ENCODE results near the gene HOXA3. TPM values are rescaled to one million over a fixed set of nuclear protein-coding genes. Genes with fewer than 3 reads are reported as not detected.

The HOXA3 gene
- total RNA-seq, 1 experiment from 2014 or later, result not detected

DNA sequence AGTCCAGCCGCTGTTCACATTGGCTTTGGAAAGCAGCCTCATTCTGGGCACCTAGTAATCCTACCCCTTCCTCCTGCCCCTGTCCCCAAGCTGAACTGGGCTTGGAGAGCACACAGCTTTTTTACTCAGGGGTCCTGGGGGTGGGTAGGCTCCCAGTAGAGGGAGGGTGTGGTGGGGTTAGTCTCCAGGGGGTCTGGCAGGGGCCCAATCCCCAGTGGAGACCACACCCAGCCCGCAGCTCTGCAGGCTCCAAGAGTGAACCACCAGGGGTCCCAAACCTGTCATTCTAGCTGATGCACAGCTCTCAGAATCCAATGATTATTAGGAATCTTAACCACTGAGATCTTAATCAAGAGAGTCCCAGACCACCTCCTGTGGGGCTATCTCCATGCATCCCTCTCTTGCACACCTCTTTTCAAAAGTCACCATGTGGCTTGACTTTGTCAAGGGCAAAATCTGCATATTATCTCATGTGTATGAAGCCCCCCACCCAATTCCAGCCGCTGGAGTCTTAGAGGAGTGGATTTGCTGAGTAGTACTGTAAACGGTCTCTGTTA is 30.0 kb upstream of the HOXA3 start:
- H3K4me3 Mint-ChIP-seq, result no peak overlapping the region
- peaks cover 100% of the 10 kb centered on the region for H3K27me3 Mint-ChIP-seq (ENCODE audit: low read depth)
- TF ChIP-seq, protein P1, sequence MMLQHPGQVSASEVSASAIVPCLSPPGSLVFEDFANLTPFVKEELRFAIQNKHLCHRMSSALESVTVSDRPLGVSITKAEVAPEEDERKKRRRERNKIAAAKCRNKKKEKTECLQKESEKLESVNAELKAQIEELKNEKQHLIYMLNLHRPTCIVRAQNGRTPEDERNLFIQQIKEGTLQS (CRISPR knock-in tag; conservative IDR thresholded peaks at IDR 0.05), result no peak
- no peak for TF ChIP-seq JAZF1 (CRISPR knock-in tag; IDR thresholded peaks at IDR 0.05)
- TF ChIP-seq, protein P2, sequence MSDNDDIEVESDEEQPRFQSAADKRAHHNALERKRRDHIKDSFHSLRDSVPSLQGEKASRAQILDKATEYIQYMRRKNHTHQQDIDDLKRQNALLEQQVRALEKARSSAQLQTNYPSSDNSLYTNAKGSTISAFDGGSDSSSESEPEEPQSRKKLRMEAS (CRISPR knock-in tag; IDR thresholded peaks at IDR 0.05), result no peak
- TF ChIP-seq, protein P3, sequence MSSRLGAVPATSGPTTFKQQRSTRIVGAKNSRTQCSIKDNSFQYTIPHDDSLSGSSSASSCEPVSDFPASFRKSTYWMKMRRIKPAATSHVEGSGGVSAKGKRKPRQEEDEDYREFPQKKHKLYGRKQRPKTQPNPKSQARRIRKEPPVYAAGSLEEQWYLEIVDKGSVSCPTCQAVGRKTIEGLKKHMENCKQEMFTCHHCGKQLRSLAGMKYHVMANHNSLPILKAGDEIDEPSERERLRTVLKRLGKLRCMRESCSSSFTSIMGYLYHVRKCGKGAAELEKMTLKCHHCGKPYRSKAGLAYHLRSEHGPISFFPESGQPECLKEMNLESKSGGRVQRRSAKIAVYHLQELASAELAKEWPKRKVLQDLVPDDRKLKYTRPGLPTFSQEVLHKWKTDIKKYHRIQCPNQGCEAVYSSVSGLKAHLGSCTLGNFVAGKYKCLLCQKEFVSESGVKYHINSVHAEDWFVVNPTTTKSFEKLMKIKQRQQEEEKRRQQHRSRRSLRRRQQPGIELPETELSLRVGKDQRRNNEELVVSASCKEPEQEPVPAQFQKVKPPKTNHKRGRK (CRISPR knock-in tag; IDR thresholded peaks at IDR 0.05; ENCODE audit: borderline replicate concordance), result no peak
- TF ChIP-seq, protein P4, sequence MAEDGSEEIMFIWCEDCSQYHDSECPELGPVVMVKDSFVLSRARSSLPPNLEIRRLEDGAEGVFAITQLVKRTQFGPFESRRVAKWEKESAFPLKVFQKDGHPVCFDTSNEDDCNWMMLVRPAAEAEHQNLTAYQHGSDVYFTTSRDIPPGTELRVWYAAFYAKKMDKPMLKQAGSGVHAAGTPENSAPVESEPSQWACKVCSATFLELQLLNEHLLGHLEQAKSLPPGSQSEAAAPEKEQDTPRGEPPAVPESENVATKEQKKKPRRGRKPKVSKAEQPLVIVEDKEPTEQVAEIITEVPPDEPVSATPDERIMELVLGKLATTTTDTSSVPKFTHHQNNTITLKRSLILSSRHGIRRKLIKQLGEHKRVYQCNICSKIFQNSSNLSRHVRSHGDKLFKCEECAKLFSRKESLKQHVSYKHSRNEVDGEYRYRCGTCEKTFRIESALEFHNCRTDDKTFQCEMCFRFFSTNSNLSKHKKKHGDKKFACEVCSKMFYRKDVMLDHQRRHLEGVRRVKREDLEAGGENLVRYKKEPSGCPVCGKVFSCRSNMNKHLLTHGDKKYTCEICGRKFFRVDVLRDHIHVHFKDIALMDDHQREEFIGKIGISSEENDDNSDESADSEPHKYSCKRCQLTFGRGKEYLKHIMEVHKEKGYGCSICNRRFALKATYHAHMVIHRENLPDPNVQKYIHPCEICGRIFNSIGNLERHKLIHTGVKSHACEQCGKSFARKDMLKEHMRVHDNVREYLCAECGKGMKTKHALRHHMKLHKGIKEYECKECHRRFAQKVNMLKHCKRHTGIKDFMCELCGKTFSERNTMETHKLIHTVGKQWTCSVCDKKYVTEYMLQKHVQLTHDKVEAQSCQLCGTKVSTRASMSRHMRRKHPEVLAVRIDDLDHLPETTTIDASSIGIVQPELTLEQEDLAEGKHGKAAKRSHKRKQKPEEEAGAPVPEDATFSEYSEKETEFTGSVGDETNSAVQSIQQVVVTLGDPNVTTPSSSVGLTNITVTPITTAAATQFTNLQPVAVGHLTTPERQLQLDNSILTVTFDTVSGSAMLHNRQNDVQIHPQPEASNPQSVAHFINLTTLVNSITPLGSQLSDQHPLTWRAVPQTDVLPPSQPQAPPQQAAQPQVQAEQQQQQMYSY (CRISPR knock-in tag; IDR thresholded peaks at IDR 0.05), result no peak
- TF ChIP-seq NR3C1 (CRISPR knock-in tag; conservative IDR thresholded peaks at IDR 0.05; ENCODE audit: low read depth), result no peak
- TF ChIP-seq IRF2 (CRISPR knock-in tag; IDR thresholded peaks at IDR 0.05; ENCODE audit: borderline replicate concordance, low read depth), result no peak
- no peak for TF ChIP-seq ZNF396 (CRISPR knock-in tag; IDR thresholded peaks at IDR 0.05; ENCODE audit: borderline replicate concordance)
- TF ChIP-seq, protein P5, sequence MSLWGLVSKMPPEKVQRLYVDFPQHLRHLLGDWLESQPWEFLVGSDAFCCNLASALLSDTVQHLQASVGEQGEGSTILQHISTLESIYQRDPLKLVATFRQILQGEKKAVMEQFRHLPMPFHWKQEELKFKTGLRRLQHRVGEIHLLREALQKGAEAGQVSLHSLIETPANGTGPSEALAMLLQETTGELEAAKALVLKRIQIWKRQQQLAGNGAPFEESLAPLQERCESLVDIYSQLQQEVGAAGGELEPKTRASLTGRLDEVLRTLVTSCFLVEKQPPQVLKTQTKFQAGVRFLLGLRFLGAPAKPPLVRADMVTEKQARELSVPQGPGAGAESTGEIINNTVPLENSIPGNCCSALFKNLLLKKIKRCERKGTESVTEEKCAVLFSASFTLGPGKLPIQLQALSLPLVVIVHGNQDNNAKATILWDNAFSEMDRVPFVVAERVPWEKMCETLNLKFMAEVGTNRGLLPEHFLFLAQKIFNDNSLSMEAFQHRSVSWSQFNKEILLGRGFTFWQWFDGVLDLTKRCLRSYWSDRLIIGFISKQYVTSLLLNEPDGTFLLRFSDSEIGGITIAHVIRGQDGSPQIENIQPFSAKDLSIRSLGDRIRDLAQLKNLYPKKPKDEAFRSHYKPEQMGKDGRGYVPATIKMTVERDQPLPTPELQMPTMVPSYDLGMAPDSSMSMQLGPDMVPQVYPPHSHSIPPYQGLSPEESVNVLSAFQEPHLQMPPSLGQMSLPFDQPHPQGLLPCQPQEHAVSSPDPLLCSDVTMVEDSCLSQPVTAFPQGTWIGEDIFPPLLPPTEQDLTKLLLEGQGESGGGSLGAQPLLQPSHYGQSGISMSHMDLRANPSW (CRISPR knock-in tag; conservative IDR thresholded peaks at IDR 0.05; ENCODE audit: low read depth), result no peak
- TF ChIP-seq ZNF138 (CRISPR knock-in tag; conservative IDR thresholded peaks at IDR 0.05), result no peak
- no peak for TF ChIP-seq ESRRA (CRISPR knock-in tag; IDR thresholded peaks at IDR 0.05; ENCODE audit: borderline replicate concordance)
- no peak for TF ChIP-seq ZBTB21 (CRISPR knock-in tag; IDR thresholded peaks at IDR 0.05; ENCODE audit: borderline replicate concordance)
- TF ChIP-seq, protein P6, sequence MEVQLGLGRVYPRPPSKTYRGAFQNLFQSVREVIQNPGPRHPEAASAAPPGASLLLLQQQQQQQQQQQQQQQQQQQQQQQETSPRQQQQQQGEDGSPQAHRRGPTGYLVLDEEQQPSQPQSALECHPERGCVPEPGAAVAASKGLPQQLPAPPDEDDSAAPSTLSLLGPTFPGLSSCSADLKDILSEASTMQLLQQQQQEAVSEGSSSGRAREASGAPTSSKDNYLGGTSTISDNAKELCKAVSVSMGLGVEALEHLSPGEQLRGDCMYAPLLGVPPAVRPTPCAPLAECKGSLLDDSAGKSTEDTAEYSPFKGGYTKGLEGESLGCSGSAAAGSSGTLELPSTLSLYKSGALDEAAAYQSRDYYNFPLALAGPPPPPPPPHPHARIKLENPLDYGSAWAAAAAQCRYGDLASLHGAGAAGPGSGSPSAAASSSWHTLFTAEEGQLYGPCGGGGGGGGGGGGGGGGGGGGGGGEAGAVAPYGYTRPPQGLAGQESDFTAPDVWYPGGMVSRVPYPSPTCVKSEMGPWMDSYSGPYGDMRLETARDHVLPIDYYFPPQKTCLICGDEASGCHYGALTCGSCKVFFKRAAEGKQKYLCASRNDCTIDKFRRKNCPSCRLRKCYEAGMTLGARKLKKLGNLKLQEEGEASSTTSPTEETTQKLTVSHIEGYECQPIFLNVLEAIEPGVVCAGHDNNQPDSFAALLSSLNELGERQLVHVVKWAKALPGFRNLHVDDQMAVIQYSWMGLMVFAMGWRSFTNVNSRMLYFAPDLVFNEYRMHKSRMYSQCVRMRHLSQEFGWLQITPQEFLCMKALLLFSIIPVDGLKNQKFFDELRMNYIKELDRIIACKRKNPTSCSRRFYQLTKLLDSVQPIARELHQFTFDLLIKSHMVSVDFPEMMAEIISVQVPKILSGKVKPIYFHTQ (CRISPR knock-in tag; IDR thresholded peaks at IDR 0.05), result no peak
- TF ChIP-seq GTF2I (CRISPR knock-in tag; conservative IDR thresholded peaks at IDR 0.05), result no peak
- no peak for TF ChIP-seq ZNF121 (CRISPR knock-in tag; IDR thresholded peaks at IDR 0.05)
- no peak for DNase-seq (ENCODE audit: low spot score)
- H3K9me3 Mint-ChIP-seq, result no peaks in the 10 kb centered on the region
- H3K27ac Mint-ChIP-seq, result no peak overlapping the region
- 0 out of 2 replicates have a peak, but pooled peaks cover 3% of the 10 kb centered on the region for H3K36me3 Mint-ChIP-seq
- ChIA-PET CTCF (interaction anchor here (1.7 kb wide), 1 partner anchor 14 kb away, joined by 5 read pairs; no protein-coding TSS in a partner anchor), POLR2A (no interaction called here)
- peaks cover 41% of the 10 kb centered on the region for H3K4me1 Mint-ChIP-seq
- no peak for ATAC-seq

All from WTC11 (cell line).